ENCODE measurements around the gene CDK19. TPM values are rescaled to one million over a fixed set of nuclear protein-coding genes. Genes with fewer than 3 reads are reported as not detected.

Gene CDK19
- total RNA-seq, 4 donors from 2014 or later, result 17.0 to 19.1 (median 18.7) TPM

DNA sequence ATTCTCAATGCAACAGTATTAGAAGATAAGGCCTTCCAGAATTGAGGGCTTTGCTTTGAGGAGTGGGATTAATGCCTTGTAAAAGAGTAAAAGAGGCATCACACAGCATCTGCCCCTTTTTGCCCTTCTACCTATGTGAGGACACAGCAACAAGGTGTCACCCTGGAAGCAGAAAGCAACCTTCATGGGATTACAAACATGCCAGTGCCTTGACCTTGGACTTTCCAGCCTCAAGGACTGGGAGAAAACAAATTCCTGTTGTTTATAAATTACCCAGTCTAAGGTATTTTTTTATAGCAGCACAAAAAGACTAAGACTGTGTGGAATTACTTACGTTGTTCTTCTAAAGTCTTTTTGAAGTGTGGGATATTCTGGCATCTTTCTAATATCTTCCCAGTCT lies 188.8 kb downstream of the CDK19 start:
- whole genome bisulfite sequencing, 2 donors, result 95 to 96% methylated on average over 1 of the region's 1 CpG
- H3K4me3 ChIP-seq (ENCODE audit: low read depth, poor library complexity, severe bottlenecking), result no peak overlapping the region
- intact Hi-C loops (cut with DNase I; ENCODE audit: low total_unique reads), result no loop called here
- TF ChIP-seq POLR2A (IDR thresholded peaks at IDR 0.05), result no peak
- TF ChIP-seq, protein P1, sequence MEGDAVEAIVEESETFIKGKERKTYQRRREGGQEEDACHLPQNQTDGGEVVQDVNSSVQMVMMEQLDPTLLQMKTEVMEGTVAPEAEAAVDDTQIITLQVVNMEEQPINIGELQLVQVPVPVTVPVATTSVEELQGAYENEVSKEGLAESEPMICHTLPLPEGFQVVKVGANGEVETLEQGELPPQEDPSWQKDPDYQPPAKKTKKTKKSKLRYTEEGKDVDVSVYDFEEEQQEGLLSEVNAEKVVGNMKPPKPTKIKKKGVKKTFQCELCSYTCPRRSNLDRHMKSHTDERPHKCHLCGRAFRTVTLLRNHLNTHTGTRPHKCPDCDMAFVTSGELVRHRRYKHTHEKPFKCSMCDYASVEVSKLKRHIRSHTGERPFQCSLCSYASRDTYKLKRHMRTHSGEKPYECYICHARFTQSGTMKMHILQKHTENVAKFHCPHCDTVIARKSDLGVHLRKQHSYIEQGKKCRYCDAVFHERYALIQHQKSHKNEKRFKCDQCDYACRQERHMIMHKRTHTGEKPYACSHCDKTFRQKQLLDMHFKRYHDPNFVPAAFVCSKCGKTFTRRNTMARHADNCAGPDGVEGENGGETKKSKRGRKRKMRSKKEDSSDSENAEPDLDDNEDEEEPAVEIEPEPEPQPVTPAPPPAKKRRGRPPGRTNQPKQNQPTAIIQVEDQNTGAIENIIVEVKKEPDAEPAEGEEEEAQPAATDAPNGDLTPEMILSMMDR (IDR thresholded peaks at IDR 0.05), result no peak
- no peak for DNase-seq (ENCODE audit: low spot score in 2 of 2)

DNA sequence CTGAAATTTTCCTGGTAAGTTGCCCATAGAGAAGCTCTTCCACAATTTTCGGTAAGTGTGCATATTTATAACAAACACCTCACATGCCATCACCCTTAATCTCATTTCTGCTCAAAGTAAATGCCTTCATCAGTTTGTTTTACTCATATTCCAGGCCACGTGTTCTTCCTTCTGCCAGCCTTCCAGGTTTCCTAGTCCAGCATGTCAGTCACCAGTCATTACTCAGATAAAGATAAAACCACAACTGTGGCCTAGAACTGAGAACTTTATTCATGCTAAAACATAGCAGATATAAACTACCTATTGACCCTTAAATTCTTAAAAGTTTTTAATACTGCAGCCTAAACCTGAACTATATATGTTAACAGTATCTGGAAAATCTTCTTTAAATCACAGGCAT lies 189.4 kb downstream of the CDK19 start:
- 80 to 95% methylated on average over 2 of the region's 2 CpGs for WGBS, 2 donors
- H3K4me3 ChIP-seq (ENCODE audit: low read depth, poor library complexity, severe bottlenecking), result no peak overlapping the region
- no peak for DNase-seq (ENCODE audit: low spot score in 2 of 2)
- TF ChIP-seq POLR2A (IDR thresholded peaks at IDR 0.05), result no peak
- TF ChIP-seq, protein P1 (IDR thresholded peaks at IDR 0.05), result no peak
- intact Hi-C loops (cut with DNase I; ENCODE audit: low total_unique reads), result no loop called here

DNA sequence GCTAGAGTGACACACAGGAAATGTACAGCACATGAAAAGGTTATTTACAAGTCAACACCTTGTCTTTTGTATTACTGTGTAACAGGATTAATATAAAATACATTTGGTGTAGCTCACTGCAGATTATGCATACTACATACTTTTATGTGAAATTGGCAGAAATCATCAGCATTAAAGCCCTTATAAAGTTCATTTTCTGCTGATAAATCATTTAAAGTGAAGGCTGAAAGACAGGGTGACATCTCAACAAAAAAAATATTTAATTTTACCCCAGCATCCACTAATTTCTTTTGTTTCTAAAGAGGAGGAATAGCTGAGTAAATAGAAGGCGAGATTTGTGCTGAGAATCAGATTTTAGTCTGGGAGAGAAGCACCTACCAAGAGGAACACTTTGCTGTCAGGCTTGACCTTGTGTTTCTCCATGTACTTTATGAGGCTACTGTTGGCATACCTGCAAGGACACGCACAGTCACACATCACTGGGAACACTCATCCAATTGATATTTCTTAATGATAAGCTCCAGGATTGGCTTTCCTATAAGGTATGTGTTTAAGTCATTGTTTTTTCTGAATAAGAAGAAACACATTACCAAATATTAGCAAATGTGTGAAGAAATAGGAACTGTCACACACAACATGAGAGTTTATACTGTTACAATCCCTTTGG lies 192.2 kb downstream of the CDK19 start:
- no peak for TF ChIP-seq POLR2A (IDR thresholded peaks at IDR 0.05)
- TF ChIP-seq, protein P1 (IDR thresholded peaks at IDR 0.05), result no peak
- intact Hi-C loops (cut with DNase I; ENCODE audit: low total_unique reads), result no loop called here

DNA sequence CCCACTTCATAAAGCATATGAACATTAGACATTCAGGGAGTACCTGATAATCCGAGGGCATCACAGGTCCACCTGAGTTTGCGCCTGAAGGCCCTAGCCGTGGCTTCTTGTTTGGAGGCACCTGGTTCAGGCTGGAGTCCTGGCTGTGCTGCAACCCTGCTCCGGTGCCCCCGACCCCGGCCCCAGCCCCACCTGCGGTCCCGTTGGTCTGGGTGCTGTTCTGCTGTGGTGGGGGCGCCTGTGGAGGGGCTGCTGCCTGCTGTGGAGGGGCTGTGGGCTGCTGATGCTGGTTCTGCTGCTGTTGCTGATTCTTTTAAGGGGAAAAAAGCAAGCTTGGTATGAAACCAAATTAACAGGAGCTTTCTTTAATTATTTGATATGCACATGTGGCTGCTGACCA lies 194.2 kb downstream of the CDK19 start:
- intact Hi-C loops (cut with DNase I; ENCODE audit: low total_unique reads), result no loop called here
- 89 to 92% methylated on average over 9 of the region's 9 CpGs for WGBS, 2 donors
- no peak for DNase-seq (ENCODE audit: low spot score in 2 of 2)
- TF ChIP-seq, protein P1 (IDR thresholded peaks at IDR 0.05), result no peak
- TF ChIP-seq POLR2A (IDR thresholded peaks at IDR 0.05), result no peak
- H3K4me3 ChIP-seq (ENCODE audit: low read depth, poor library complexity, severe bottlenecking), result no peak overlapping the region

More for the DNA sequence above, 192.2 kb downstream of the CDK19 start:
- DNase-seq (ENCODE audit: low spot score in 2 of 2), result no peak
- no peak overlapping the region for H3K4me3 ChIP-seq (ENCODE audit: low read depth, poor library complexity, severe bottlenecking)
- WGBS, 2 donors, result 86 to 92% methylated on average over 2 of the region's 2 CpGs

DNA sequence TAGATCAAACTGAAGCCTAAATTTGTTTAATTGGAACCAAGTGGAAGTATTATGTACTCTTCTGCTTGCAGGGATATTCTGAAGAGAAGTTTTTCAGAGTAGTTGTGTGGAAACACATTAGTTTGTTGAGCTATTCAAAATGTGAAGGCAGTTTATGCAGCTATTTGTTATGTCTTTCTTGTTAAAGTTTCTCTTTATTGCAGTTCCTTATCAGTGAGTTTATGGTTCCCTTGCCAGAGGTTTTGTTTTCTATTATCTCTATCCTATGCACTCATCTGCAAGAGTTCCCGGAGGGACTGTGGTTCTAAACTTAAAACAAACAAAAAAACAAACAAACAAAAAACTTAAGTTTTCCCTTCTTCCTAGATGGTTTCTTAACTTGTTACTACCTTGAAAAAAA lies 195.2 kb downstream of the CDK19 start:
- TF ChIP-seq, protein P1 (IDR thresholded peaks at IDR 0.05), result no peak
- no peak for TF ChIP-seq POLR2A (IDR thresholded peaks at IDR 0.05)
- H3K4me3 ChIP-seq (ENCODE audit: low read depth, poor library complexity, severe bottlenecking), result no peak overlapping the region
- intact Hi-C loops (cut with DNase I; ENCODE audit: low total_unique reads), result no loop called here
- 85% methylated on average over 1 of the region's 1 CpG for WGBS, 2 donors
- DNase-seq (ENCODE audit: low spot score in 2 of 2), result no peak
